ENCODE results near the gene RGS19. TPM values are rescaled to one million over a fixed set of nuclear protein-coding genes. Genes with fewer than 3 reads are reported as not detected.

RGS19 gene
- total RNA-seq, 1 donor from 2014 or later = 9.5 TPM

- peak overlapping the region; percentile 34 for H3K27ac Mint-ChIP-seq
- H3K36me3 Mint-ChIP-seq = peaks cover 7% of the 10 kb centered on the region
Observed at GRCh38 chr20:64027981-64028685, 51.2 kb downstream of the RGS19 start.

DNA sequence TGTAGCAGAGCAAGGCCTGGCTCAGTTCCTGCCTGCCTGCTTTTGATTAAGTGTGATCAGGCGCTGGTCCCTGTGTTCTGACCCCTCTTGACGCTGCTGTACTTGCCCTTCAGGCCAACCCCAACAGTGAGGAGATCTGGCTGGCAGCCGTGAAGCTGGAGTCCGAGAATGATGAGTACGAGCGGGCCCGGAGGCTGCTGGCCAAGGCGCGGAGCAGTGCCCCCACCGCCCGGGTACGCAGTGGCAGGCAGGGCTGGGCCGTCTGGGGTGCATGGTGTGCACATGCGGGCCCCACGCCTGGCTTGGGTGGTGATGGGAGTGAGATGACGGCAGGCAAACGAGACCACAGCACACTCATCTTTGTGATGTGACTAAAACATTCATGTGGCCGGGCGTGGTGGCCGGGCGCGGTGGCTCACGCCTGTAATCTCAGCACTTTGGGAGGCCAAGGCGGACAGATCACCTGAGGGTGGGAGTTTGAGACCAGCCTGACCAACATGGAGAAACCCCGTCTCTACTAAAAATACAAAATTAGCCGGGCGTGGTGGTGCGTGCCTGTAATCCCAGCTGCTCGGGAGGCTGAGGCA, 53.4 kb downstream of the RGS19 start:
- H3K9me3 Mint-ChIP-seq = no peaks in the 10 kb centered on the region
- no peak for DNase-seq (ENCODE audit: extremely low spot score, unreplicated experiment)
- no peak for TF ChIP-seq CTCF (conservative IDR thresholded peaks at IDR 0.05)
- no peaks in the 10 kb centered on the region for H3K27me3 Mint-ChIP-seq
- H3K36me3 Mint-ChIP-seq = peaks cover 4% of the 10 kb centered on the region
- H3K27ac Mint-ChIP-seq = no peak overlapping the region
- no peaks in the 10 kb centered on the region for H3K4me1 Mint-ChIP-seq (ENCODE audit: unreplicated experiment)
- no peak overlapping the region for H3K4me3 Mint-ChIP-seq

More at GRCh38 chr20:64027981-64028685, 51.2 kb downstream of the RGS19 start:
- TF ChIP-seq CTCF (conservative IDR thresholded peaks at IDR 0.05) = no peak
- Mint-ChIP-seq H3K9me3 (no peaks in the 10 kb centered on the region), H3K27me3 (no peaks in the 10 kb centered on the region), H3K4me3 (no peak overlapping the region), H3K4me1 (ENCODE audit: unreplicated experiment) (no peaks in the 10 kb centered on the region)
- no peak for DNase-seq (ENCODE audit: extremely low spot score, unreplicated experiment)

DNA sequence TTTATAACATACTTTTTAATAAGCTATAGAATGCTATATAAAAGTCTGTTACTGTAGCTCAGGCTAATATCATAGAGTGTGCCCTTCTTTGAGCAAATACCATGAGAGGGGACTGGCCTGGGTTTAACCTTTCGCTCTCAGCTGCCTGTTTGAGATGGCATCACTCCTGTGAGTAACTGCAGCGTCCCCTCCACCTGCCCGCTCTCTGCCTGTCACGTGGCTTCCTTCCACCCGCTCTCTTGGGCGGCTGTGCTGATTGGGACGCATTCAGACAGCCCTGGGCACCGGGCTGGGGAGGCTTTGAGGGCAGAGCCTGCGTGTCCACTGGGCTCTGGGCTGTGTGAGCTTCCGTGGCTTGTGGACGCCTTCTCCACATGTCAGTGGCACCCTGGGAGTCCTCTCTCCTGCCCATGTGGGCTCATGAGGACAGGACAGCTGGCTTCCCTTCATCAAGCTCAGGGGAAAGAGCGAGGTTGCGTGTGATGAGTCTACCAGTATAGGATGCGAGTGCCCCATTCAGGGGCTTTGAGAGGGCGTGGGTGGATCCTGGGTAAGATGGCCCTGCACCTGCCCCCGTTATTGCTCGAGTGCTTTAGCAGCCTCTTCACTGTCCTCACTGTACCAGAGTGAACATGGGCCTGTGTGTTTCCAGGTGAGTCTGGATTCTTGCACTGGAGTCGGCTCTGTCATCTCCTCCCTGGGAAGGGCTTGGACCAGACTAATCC, 54.1 kb downstream of the RGS19 start:
- DNase-seq (ENCODE audit: extremely low spot score, unreplicated experiment) = no peak
- Mint-ChIP-seq H3K4me1 (ENCODE audit: unreplicated experiment) (no peaks in the 10 kb centered on the region), H3K27ac (no peak overlapping the region), H3K27me3 (no peaks in the 10 kb centered on the region), H3K9me3 (no peaks in the 10 kb centered on the region), H3K4me3 (no peak overlapping the region), H3K36me3 (no peaks in the 10 kb centered on the region)
- TF ChIP-seq CTCF (conservative IDR thresholded peaks at IDR 0.05) = no peak

GRCh38 chr20:64024141-64024990, 55.0 kb downstream of the RGS19 start:
- no peaks in the 10 kb centered on the region for H3K4me1 Mint-ChIP-seq (ENCODE audit: unreplicated experiment)
- peaks cover 4% of the 10 kb centered on the region for H3K36me3 Mint-ChIP-seq
- no peaks in the 10 kb centered on the region for H3K9me3 Mint-ChIP-seq
- H3K27me3 Mint-ChIP-seq = no peaks in the 10 kb centered on the region
- no peak for TF ChIP-seq CTCF (conservative IDR thresholded peaks at IDR 0.05)
- no peak overlapping the region for H3K4me3 Mint-ChIP-seq
- H3K27ac Mint-ChIP-seq = peak overlapping the region; percentile 18
- no peak for DNase-seq (ENCODE audit: extremely low spot score, unreplicated experiment)

DNA sequence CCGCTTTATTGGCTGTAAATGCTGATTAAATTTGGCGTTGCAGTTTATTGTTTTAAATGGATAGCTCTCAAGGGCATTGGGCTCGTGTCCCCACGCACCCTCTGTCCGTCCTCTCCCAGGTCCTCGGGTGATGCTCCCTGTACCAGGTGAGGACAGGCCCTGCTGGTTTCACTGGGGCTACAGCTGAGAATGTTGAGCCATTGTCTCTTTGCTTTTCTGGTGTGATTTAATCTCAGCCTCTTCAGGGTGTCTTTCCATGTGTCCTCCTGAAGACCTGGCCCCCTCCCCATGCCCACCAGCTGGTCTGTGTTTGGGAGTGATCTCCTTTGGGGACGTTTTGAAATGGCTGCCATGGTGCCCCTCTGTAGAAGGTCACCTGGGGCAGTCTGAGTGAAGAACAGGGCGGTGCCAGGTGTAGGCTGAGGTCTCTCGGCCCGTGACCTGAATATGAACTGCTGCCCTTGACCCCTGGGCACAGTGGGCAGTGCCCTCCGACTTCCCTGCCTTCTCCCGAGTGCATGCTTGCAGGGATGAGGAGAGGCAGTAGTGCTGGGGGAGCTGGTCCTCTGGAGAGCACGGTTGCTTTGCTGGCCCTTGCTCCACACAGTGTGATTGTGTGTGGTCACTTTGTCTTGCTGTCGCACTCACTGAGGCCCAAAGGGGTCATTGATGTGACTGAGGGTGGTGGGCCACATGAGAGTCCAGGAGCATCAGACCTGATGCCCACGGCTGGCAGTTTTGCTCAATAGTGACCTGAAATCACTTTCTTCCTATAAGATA, 55.8 kb downstream of the RGS19 start:
- no peak for DNase-seq (ENCODE audit: extremely low spot score, unreplicated experiment)
- H3K27me3 Mint-ChIP-seq = no peaks in the 10 kb centered on the region
- H3K27ac Mint-ChIP-seq = no peak overlapping the region
- H3K4me3 Mint-ChIP-seq = no peak overlapping the region
- H3K9me3 Mint-ChIP-seq = no peaks in the 10 kb centered on the region
- no peak for TF ChIP-seq CTCF (conservative IDR thresholded peaks at IDR 0.05)
- peaks cover 7% of the 10 kb centered on the region for H3K36me3 Mint-ChIP-seq
- H3K4me1 Mint-ChIP-seq (ENCODE audit: unreplicated experiment) = no peaks in the 10 kb centered on the region
